OCI-LY7 (cell line): ENCODE results near the gene ACADS. TPM values are rescaled to one million over a fixed set of nuclear protein-coding genes. Genes with fewer than 3 reads are reported as not detected.

Experiments
- BruUV-seq: library from RNA; stranded (reverse); fragments of 400-500 nt; replicated peaks from 2 replicates; lab custom pipeline; 2021; lab: Mats Ljungman, UMichigan
- CTCF ChIA-PET: fragments of 300-600 bp; sonication (Branson Sonifier 250); formaldehyde crosslinking; loops from one replicate; lab custom pipeline; 2022; ENCODE audit warnings: antibody characterized with exemption; ENCODE audit not compliant: unreplicated experiment; lab: Charles Lee
- POLR2A ChIA-PET: fragments of 300-600 bp; sonication (Branson Sonifier 250); formaldehyde crosslinking; loops from one replicate; lab custom pipeline; 2022; ENCODE audit warnings: antibody characterized with exemption; lab: Charles Lee
- DNase-seq: peaks from one replicate; pipeline ENCODE4 v3.0.0-alpha.2; 2015; ENCODE audit warnings: low spot score
- H2AFZ ChIP-seq: fragments of 200-600 bp; sonication (generic), shearing (Covaris generic); 2 replicates; pipeline ENCODE4 v1.6.1; 2014; ENCODE audit warnings: mild to moderate bottlenecking, antibody characterized with exemption, low read length, moderate library complexity
- H3K27ac ChIP-seq: fragments of 200-600 bp; sonication (generic); 2 replicates; pipeline ENCODE4 v1.5.1; 2014; ENCODE audit warnings: mixed run types, low read depth, mild to moderate bottlenecking, moderate library complexity, low read length, inconsistent platforms; ENCODE audit not compliant: poor library complexity, severe bottlenecking
- H3K36me3 ChIP-seq: fragments of 200-600 bp; sonication (generic); 2 replicates; pipeline ENCODE4 v1.6.1; 2014; ENCODE audit warnings: mild to moderate bottlenecking, antibody characterized with exemption, low read length, moderate library complexity, mixed read lengths; ENCODE audit not compliant: insufficient read depth
- H3K4me1 ChIP-seq: fragments of 200-600 bp; sonication (generic); 2 replicates; pipeline ENCODE4 v1.5.1; 2014; ENCODE audit warnings: mild to moderate bottlenecking, low read length; ENCODE audit not compliant: insufficient read depth, poor library complexity, severe bottlenecking
- H3K4me2 ChIP-seq: fragments of 200-600 bp; sonication (generic); 2 replicates; pipeline ENCODE4 v1.6.1; 2014; ENCODE audit warnings: mild to moderate bottlenecking, low read length
- H3K4me3 ChIP-seq: fragments of 200-600 bp; sonication (generic); 2 replicates; pipeline ENCODE4 v1.5.1; 2014; ENCODE audit warnings: mild to moderate bottlenecking, low read depth, low read length; ENCODE audit not compliant: poor library complexity, severe bottlenecking
- H3K79me2 ChIP-seq: fragments of 200-600 bp; sonication (generic); 2 replicates; pipeline ENCODE4 v1.6.1; 2016; ENCODE audit warnings: low read depth, mild to moderate bottlenecking, low read length, moderate library complexity, mixed read lengths; ENCODE audit not compliant: insufficient read depth
- H3K9me2 ChIP-seq: fragments of 200-600 bp; sonication (generic); 2 replicates; pipeline ENCODE4 v1.6.1; 2016; ENCODE audit warnings: mild to moderate bottlenecking, low read length, mixed read lengths; ENCODE audit not compliant: insufficient read depth
- H3K9me3 ChIP-seq: fragments of 200-600 bp; sonication (generic); 2 replicates; pipeline ENCODE4 v1.6.1; 2014; ENCODE audit warnings: mild to moderate bottlenecking, mixed run types, low read length, mixed read lengths
- H4K20me1 ChIP-seq: fragments of 200-600 bp; sonication (generic); 2 replicates; pipeline ENCODE4 v1.6.1; 2014; ENCODE audit warnings: mild to moderate bottlenecking, antibody characterized with exemption, low read length, moderate library complexity, mixed read lengths; ENCODE audit not compliant: insufficient read depth
- CTCF ChIP-seq: fragments of 200-600 bp; sonication (generic); conservative IDR thresholded peaks from 2 replicates; pipeline ENCODE4 v1.5.1; 2014; ENCODE audit warnings: mild to moderate bottlenecking, antibody characterized with exemption, low read length, moderate library complexity, mixed read lengths
- EZH2phosphoT487 ChIP-seq: fragments of 200-600 bp; sonication (generic); IDR thresholded peaks from 2 replicates; pipeline ENCODE4 v1.6.1; 2018; ENCODE audit warnings: low read depth, borderline replicate concordance, mild to moderate bottlenecking, mixed run types, antibody characterized with exemption, low read length, moderate library complexity, mixed read lengths
- intact Hi-C: fragments of 100-400 bp; cut with micrococcal nuclease; formaldehyde crosslinking; loops from one replicate; pipeline ENCODE4 v1.10.0; 2022; ENCODE audit not compliant: unreplicated experiment
- total RNA-seq, 2 experiments: library from RNA; depleted of rRNA in 1 of 2; stranded (reverse); fragments of >200 nt in 1 of 2; shearing (Covaris generic) in 1 of 2; gene quantifications; 2 replicates each; pipeline ENCODE4 v1.2.3, GENCODE V29; 2014 to 2022

The ACADS gene
- total RNA-seq, 2 experiments from 2014 or later = 8.8 to 11.2 TPM

- intact Hi-C loops = loop anchor here (5.0 kb wide), 1 partner anchor 218 kb away; no protein-coding TSS in a partner anchor
- Histone ChIP-seq H3K27ac (no peak overlapping the region), H3K9me3 (no peaks in the 10 kb centered on the region; the same call in 1 of the 2 replicates), H3K4me2 (no peak overlapping the region), H3K4me1 (peaks cover 12% of the 10 kb centered on the region), H2AFZ (no peak overlapping the region), H3K36me3 (no peaks in the 10 kb centered on the region), H4K20me1 (no peaks in the 10 kb centered on the region), H3K79me2 (no peaks in the 10 kb centered on the region), H3K9me2 (no peaks in the 10 kb centered on the region), H3K4me3 (no peak overlapping the region)
- TF ChIP-seq EZH2phosphoT487 = no peak
- TF ChIP-seq CTCF = no peak
- ChIA-PET CTCF (no interaction called here), POLR2A (interaction anchor here (0.6 kb wide), 1 partner anchor 277 kb away, joined by 3 read pairs; no protein-coding TSS in a partner anchor)
- DNase-seq = no peak
- no TSS peak for BruUV-seq
Observed at GRCh38 chr12:120754792-120755191, 29.2 kb downstream of the ACADS start.

- no peak overlapping the region for H3K4me3 ChIP-seq
- no TSS peak for BruUV-seq
- H3K79me2 ChIP-seq = no peaks in the 10 kb centered on the region
- intact Hi-C loops = no loop called here
- CTCF ChIA-PET = no interaction called here
- no peak overlapping the region for H3K27ac ChIP-seq
- H3K4me2 ChIP-seq = no peak overlapping the region
- DNase-seq = no peak
- no peaks in the 10 kb centered on the region; the same call in 1 of the 2 replicates for H3K9me3 ChIP-seq
- POLR2A ChIA-PET = interaction anchor here (0.6 kb wide), 1 partner anchor 277 kb away, joined by 3 read pairs; no protein-coding TSS in a partner anchor
- no peak overlapping the region for H2AFZ ChIP-seq
- no peaks in the 10 kb centered on the region for H3K36me3 ChIP-seq
- peaks cover 17% of the 10 kb centered on the region for H3K4me1 ChIP-seq
- no peaks in the 10 kb centered on the region for H3K9me2 ChIP-seq
- no peaks in the 10 kb centered on the region for H4K20me1 ChIP-seq
- TF ChIP-seq EZH2phosphoT487 (no peak), CTCF (no peak)
Observed at GRCh38 chr12:120755269-120755668, 29.6 kb downstream of the ACADS start.

GRCh38 chr12:120757226-120757742 lies 31.7 kb downstream of the ACADS start:
- peaks cover 27% of the 10 kb centered on the region for H3K4me1 ChIP-seq
- H3K36me3 ChIP-seq = peaks cover 9% of the 10 kb centered on the region; the same call in 1 of the 2 replicates
- TF ChIP-seq EZH2phosphoT487 = no peak
- no peak for TF ChIP-seq CTCF
- H4K20me1 ChIP-seq = no peaks in the 10 kb centered on the region
- no peak for DNase-seq
- ChIA-PET CTCF (interaction anchor here (0.6 kb wide), 1 partner anchor 27 kb away, joined by 3 read pairs; no protein-coding TSS in a partner anchor), POLR2A (no interaction called here)
- no peak overlapping the region for H3K27ac ChIP-seq
- H3K9me3 ChIP-seq = no peaks in the 10 kb centered on the region; the same call in 1 of the 2 replicates
- BruUV-seq = TSS peak; percentile 33
- H3K9me2 ChIP-seq = no peaks in the 10 kb centered on the region
- H2AFZ ChIP-seq = no peak overlapping the region
- no peak overlapping the region for H3K4me3 ChIP-seq
- H3K4me2 ChIP-seq = no peak overlapping the region
- H3K79me2 ChIP-seq = no peaks in the 10 kb centered on the region
- intact Hi-C loops = no loop called here
